ENCODE measurements around the gene FUCA2.

The FUCA2 gene

GRCh38 chr6:143451531-143451930 lies 60.0 kb downstream of the FUCA2 start:
- Histone ChIP-seq H3K27ac (ENCODE audit: low read depth, low read length) (no peak overlapping the region), H3K36me3 (ENCODE audit: control insufficient read depth, low read length) (peaks cover 10% of the 10 kb centered on the region; the same call in 1 of the 2 replicates), H3K4me3 (ENCODE audit: low read length) (peak overlapping the region; percentile 90), H3K4me1 (ENCODE audit: control insufficient read depth, low read length) (peaks cover 32% of the 10 kb centered on the region), H3K27me3 (ENCODE audit: control insufficient read depth, low read length) (no peaks in the 10 kb centered on the region), H3K79me2 (ENCODE audit: control insufficient read depth, low read length) (peaks cover 84% of the 10 kb centered on the region), H4K20me1 (ENCODE audit: control insufficient read depth, insufficient read depth, low read depth, low read length) (0 out of 2 replicates have a peak, but pooled peaks cover 3% of the 10 kb centered on the region), H3K9me2 (replicated peaks; ENCODE audit: control insufficient read depth, low read length) (no peaks in the 10 kb centered on the region), H3F3A (ENCODE audit: control insufficient read depth, insufficient read depth) (peaks cover 5% of the 10 kb centered on the region; the same call in 1 of the 2 replicates), H3K9me3 (ENCODE audit: control insufficient read depth, insufficient read depth, low read length) (no peaks in the 10 kb centered on the region), H3K4me2 (ENCODE audit: low read length) (peak overlapping the region; percentile 68)
- TF ChIP-seq CTCF (IDR thresholded peaks at IDR 0.05; ENCODE audit: low read depth, low read length, poor library complexity, severe bottlenecking) (no peak), EZH2phosphoT487 (IDR thresholded peaks at IDR 0.05; ENCODE audit: borderline replicate concordance, low read length) (no peak)

DNA sequence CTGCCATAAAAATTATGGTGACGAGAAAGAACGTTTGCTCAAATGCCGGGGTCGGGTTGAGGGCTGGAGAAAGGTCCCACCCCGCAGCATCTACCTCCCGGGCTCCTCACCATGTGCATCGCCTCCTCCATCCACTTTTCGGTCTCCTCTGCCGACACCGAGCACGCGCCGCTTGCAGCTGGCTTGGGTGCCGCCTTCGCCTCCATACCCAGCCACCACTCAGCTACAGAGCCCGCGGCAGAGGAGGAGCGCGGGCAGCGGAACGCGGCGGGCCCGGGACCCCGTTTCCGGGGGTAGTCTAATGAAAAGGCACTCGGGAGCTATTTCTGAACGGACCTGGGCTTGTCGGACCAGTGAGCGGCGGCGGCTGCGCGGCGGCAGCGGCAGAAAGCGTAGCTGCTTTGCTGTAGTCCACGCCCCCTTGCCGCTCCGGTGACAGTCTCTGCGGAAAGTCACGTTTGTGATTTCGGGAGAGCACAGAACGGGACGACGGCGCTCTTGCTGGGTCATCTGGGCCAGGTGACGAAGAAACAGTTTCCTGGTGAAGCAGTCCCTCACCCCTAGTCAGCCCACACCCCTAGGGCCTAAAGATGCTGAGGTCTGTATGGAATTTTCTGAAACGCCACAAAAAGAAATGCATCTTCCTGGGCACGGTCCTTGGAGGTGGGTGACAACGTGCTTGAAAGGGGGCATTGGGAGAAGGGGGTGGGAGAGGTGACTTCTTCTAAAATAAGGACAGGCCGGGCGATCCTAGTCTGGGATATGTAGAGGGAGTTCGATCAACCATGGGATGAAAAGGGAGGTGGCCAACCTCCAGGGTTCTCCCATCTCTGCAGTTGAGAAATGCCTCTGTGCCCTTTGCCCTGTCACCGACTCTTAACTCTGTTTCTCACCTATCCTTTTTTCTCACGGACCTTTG lies 60.8 kb downstream of the FUCA2 start, which contains the start of the genes ADAT2 and PEX3:
Gene ADAT2 (minus strand): TSS at position 243 of the 919 bp plus-strand sequence. CDS start 37 bp downstream, at position 206.
Gene PEX3 (plus strand): TSS at position 353 of the 919 bp plus-strand sequence. CDS start 238 bp downstream, at position 591.
- Histone ChIP-seq H4K20me1 (ENCODE audit: control insufficient read depth, insufficient read depth, low read depth, low read length) (0 out of 2 replicates have a peak, but pooled peaks cover 4% of the 10 kb centered on the region), H3K79me2 (ENCODE audit: control insufficient read depth, low read length) (peaks cover 84% of the 10 kb centered on the region), H3K36me3 (ENCODE audit: control insufficient read depth, low read length) (peaks cover 11% of the 10 kb centered on the region; the same call in 1 of the 2 replicates), H3F3A (ENCODE audit: control insufficient read depth, insufficient read depth) (peaks cover 5% of the 10 kb centered on the region; the same call in 1 of the 2 replicates), H3K4me1 (ENCODE audit: control insufficient read depth, low read length) (peaks cover 32% of the 10 kb centered on the region), H3K9me3 (ENCODE audit: control insufficient read depth, insufficient read depth, low read length) (no peaks in the 10 kb centered on the region), H3K4me3 (ENCODE audit: low read length) (peak within 1 kb of the TSS; percentile 90), H3K9me2 (replicated peaks; ENCODE audit: control insufficient read depth, low read length) (no peaks in the 10 kb centered on the region), H3K27me3 (ENCODE audit: control insufficient read depth, low read length) (no peaks in the 10 kb centered on the region), H3K4me2 (ENCODE audit: low read length) (peak within 1 kb of the TSS; percentile 68), H3K27ac (ENCODE audit: low read depth, low read length) (peak within 1 kb of the TSS; percentile 53)
- no peak for TF ChIP-seq EZH2phosphoT487 (IDR thresholded peaks at IDR 0.05; ENCODE audit: borderline replicate concordance, low read length)
- TF ChIP-seq CTCF (IDR thresholded peaks at IDR 0.05; ENCODE audit: low read depth, low read length, poor library complexity, severe bottlenecking), result no peak

DNA sequence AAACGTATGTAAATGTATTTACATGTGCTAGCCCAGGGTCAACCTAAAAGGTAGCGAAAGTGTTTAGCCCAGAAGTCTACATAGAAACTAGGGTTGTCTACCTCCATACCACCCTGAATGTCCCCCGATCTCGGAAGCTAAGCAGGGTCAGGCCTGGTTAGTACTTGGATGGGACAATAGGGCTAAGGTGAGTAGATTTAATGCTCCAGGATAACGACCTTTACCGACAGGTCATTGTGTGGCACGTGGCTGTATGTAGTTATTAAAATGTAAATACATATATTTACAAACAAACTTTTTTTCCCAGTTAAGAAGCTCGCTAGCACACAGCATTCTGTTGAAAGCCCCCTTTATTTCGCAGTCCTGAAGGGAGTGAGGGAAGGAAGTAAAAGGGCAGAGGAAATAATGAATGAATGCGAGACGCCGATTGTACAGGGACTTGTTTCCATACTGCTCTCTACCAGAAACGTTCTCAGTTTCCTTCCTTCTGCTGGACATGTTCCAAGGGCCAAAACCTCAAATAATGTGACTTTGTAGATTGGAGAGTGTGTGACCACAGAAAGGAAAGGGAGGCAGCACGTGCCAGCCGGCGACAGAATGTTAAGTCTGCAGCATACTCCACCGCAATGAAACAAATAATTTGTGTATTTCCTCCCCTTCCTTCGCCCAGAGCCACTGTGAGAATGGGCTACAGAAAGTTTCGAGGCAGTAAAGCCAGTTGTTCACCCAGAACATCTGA lies 61.6 kb downstream of the FUCA2 start:
- peaks cover 5% of the 10 kb centered on the region; the same call in 1 of the 2 replicates for H3F3A ChIP-seq (ENCODE audit: control insufficient read depth, insufficient read depth)
- H3K27me3 ChIP-seq (ENCODE audit: control insufficient read depth, low read length), result no peaks in the 10 kb centered on the region
- no peak for TF ChIP-seq EZH2phosphoT487 (IDR thresholded peaks at IDR 0.05; ENCODE audit: borderline replicate concordance, low read length)
- TF ChIP-seq CTCF (IDR thresholded peaks at IDR 0.05; ENCODE audit: low read depth, low read length, poor library complexity, severe bottlenecking), result no peak
- H3K4me2 ChIP-seq (ENCODE audit: low read length), result peak overlapping the region; percentile 68
- no peaks in the 10 kb centered on the region for H3K9me3 ChIP-seq (ENCODE audit: control insufficient read depth, insufficient read depth, low read length)
- H3K27ac ChIP-seq (ENCODE audit: low read depth, low read length), result peak overlapping the region; percentile 53
- 0 out of 2 replicates have a peak, but pooled peaks cover 4% of the 10 kb centered on the region for H4K20me1 ChIP-seq (ENCODE audit: control insufficient read depth, insufficient read depth, low read depth, low read length)
- peaks cover 32% of the 10 kb centered on the region for H3K4me1 ChIP-seq (ENCODE audit: control insufficient read depth, low read length)
- H3K9me2 ChIP-seq (replicated peaks; ENCODE audit: control insufficient read depth, low read length), result no peaks in the 10 kb centered on the region
- H3K36me3 ChIP-seq (ENCODE audit: control insufficient read depth, low read length), result peaks cover 14% of the 10 kb centered on the region; the same call in 1 of the 2 replicates
- peaks cover 84% of the 10 kb centered on the region for H3K79me2 ChIP-seq (ENCODE audit: control insufficient read depth, low read length)
- peak overlapping the region; percentile 90 for H3K4me3 ChIP-seq (ENCODE audit: low read length)

Measured in DOHH2 (cell line).